ENCODE data around the gene AMH.
"Not testable (repeated sequence)": the region's sequence is repeated elsewhere in the genome, so short reads cannot be mapped to it uniquely, and the experiment has no call there.

The AMH gene

GRCh38 chr19:2249010-2249866, at the start of gene AMH:
TSS of gene AMH (plus strand) at chr19:2249323. CDS start at chr19:2249333, 10 bp downstream.
- DNase-seq: no peak

- DNase-seq: no peak
Measured at GRCh38 chr19:2199861-2200623, 49.1 kb upstream of the AMH start.

- DNase-seq: not testable (repeated sequence)
Measured at GRCh38 chr19:2200624-2201294, 48.4 kb upstream of the AMH start.

GRCh38 chr19:2201473-2202148, 47.5 kb upstream of the AMH start:
- DNase-seq: no peak

- no peak for DNase-seq
Measured at GRCh38 chr19:2202366-2202765, 46.8 kb upstream of the AMH start.

GRCh38 chr19:2207008-2207407, 42.1 kb upstream of the AMH start:
- DNase-seq: no peak

GRCh38 chr19:2207991-2208860, 40.9 kb upstream of the AMH start:
- no peak for DNase-seq

GRCh38 chr19:2208975-2209374, 40.1 kb upstream of the AMH start:
- no peak for DNase-seq

GRCh38 chr19:2209408-2209807, 39.7 kb upstream of the AMH start:
- DNase-seq: no peak

- DNase-seq: no peak
Measured at GRCh38 chr19:2210206-2210605, 38.9 kb upstream of the AMH start.

GRCh38 chr19:2210987-2211740, 38.0 kb upstream of the AMH start:
- DNase-seq: no peak

GRCh38 chr19:2212861-2213711, 36.0 kb upstream of the AMH start:
- DNase-seq: no peak

- DNase-seq: no peak
Measured at GRCh38 chr19:2213799-2214198, 35.3 kb upstream of the AMH start.

GRCh38 chr19:2214251-2214650, 34.9 kb upstream of the AMH start:
- DNase-seq: no peak

- DNase-seq: no peak
Measured at GRCh38 chr19:2215281-2215751, 33.8 kb upstream of the AMH start.

- DNase-seq: no peak
Measured at GRCh38 chr19:2216361-2217225, 32.5 kb upstream of the AMH start.

GRCh38 chr19:2217591-2217990, 31.5 kb upstream of the AMH start:
- DNase-seq: no peak

- no peak for DNase-seq
Measured at GRCh38 chr19:2219726-2220125, 29.4 kb upstream of the AMH start.

GRCh38 chr19:2221250-2221831, 27.8 kb upstream of the AMH start:
- no peak for DNase-seq
